Inflammatory macrophage treated with lipopolysaccharide for 1 hour (primary cell): ENCODE measurements around the gene CCDC27.

ENCODE experiments used
- DNase-seq, 2 donors: peaks; one replicate each; pipeline ENCODE4 v3.0.0-alpha.2; 2020 to 2022

Gene CCDC27

DNA sequence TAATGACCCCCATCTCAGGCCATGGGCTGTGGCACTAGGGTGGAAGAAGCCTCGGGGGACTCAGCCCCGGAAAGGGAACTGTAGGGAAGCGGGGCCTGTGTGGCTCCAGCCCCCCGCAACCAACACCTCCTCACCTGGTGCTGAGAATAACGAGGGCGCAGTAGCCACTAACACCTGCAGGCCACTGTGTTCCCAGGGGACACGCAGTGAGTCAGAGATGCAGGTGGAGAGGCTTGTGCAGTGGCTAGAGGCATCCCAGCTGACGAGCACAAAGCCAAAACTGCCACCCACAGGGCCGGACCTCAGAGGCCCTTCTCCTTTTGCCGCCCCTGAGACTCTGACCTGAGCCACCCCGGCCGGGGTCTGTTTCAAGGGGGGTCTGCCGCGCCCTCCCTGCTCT is 33.5 kb upstream of the CCDC27 start:
- DNase-seq = no peak

DNA sequence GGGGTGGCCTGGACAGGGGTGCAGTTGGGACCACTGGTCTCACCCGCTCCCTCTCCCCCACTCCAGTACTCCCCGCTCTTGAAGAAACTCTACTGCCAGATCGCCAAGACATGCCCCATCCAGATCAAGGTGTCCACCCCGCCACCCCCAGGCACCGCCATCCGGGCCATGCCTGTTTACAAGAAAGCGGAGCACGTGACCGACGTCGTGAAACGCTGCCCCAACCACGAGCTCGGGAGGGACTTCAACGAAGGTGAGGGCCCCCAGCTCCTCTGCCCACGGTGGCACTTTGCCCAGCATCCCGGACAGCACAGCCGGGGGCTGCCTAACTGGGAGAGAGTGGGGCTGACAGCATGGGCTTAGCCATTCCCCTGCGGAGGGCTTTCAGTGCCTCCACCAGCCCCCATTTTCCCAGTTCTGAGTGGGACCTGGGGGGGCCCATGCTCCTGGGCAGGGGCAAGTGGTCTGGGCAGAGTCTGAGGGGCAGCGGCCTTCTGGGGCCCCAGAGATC is 30.2 kb upstream of the CCDC27 start:
- DNase-seq = no peak

DNA sequence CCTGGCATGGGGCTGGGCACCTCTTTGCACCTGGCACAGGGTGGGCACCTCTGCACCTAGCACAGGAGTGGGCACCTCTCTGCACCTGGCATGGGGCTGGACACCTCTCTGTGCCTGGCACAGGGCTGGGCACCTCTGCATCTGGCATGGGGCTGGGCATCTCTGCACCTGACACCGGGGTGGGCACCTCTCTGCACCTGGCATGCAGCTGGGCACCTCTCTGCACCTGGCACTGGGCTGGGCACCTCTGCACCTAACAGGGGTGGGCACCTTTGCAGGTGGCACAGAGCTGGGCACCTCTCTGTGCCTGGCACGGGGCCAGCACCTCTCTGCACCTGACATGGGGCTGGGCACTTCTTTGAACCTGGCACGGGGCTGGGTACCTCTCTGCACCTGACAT is 29.4 kb upstream of the CCDC27 start:
- no peak for DNase-seq

DNA sequence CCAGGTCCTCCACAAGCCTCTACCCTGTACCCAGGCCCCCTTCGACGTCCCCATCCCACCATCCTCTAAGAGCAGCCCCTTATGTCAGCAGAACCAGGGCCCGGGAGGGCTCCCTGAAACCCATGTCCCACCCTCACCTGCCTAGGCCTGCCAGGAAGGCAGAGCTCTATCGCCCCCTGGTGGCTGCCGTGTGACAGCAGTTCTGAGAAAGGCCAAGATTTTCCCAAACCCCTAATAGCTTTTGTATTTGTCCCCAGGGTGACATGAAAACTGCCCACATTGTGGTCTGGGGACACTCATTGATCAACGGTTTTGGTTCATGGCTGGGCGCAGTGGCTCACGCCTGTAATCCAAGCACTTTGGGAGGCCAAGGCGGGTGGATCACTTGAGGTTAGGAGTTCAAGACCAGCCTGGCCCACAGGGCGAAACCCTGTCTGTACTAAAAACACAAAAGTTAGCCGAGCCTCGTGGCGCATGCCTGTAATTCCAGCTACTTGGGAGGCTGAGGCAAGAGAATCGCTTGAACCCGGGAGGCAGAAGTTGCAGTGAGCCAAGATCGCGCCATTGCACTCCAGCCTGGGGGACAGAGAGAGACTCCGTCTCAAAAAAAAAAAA is 27.7 kb upstream of the CCDC27 start:
- peak; percentile 20 to 79 for DNase-seq

DNA sequence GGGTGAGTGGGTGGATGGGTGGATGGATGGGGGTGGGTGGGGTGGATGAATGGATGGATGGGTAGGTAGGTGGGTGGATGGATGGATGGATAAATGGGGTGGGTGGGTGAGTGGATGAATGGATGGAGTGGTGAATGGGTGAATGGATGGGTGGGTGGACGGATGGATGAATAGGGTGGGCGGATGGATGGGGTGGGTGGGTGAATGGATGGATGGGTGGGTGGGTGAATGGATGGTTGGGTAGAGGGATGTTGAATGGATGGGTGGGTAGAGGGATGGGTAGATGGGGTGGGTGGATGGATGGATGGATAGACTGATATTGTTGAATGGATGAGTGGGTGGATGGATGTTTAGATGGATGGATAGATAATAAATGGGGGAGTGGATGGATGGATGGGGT is 26.9 kb upstream of the CCDC27 start:
- DNase-seq = no peak

DNA sequence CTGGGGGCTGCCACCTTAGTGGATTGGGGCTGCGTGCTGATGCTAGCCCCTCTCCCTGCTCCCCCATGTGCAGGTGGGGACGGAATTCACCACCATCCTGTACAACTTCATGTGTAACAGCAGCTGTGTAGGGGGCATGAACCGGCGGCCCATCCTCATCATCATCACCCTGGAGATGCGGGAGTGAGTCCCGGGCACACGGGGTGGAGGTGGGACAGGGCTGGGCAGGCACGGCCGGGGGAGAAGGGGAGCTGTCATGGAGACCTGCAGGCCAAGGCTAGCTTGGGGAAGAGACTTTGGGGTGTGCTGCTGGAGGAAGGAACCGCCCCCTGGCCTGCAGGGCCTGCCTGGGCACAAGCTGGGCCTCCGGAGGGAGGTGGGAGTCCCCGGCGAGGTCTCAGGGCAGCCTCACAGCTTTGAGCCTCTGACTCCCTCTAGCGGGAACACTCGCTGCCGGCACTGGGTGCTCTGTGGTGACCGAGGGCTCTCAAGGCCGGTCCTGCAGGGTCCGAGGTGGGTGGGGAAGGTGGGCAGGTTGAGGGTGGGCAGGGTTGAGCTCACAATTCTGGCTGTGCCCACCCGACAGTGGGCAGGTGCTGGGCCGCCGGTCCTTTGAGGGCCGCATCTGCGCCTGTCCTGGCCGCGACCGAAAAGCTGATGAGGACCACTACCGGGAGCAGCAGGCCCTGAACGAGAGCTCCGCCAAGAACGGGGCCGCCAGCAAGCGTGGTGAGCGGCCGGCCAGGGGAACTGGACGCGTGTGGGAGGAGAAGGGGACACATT is 25.0 kb upstream of the CCDC27 start:
- peak; percentile 8 to 48 for DNase-seq

DNA sequence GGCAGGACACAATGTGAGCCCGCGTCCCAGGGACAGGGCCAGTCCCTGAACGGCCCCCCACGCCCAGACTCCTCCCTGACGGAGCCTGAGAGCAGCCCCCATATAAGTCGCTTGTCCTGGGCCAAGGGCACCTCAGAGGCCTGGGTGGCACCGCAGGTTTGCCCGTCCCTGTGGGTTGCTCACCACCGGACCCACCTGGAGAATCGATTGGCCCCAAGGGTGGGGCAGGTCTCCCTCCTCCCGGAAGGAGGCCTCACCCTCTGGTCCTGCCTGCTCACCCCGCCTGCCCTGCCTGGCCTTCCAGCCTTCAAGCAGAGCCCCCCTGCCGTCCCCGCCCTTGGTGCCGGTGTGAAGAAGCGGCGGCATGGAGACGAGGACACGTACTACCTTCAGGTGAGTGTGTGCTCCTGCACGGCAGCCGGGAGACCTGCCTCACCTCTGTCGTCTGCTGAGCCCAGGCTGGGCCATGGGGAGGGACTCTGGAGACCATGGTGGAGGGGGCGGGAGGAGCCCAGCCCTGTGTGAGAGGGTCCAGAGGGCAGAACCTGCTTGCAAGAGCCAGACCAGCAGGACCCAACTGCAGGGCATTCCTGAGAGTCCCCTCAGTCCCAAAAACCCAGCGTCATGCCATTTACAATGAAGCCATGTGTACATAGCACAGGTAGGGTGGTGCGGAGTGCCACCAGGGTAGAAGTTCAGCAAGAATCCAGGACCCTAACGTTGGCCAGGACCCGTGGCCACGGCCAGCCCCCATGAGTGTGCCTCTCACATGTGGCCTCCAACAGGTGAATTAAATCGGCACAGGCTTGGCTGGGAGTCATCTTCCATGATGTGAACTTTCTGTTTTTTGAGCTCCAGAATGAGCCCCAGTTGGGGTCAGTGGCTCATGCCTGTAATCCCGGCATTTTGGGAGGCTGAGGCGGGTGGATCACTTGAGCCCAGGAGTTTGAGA is 24.1 kb upstream of the CCDC27 start:
- no peak for DNase-seq

DNA sequence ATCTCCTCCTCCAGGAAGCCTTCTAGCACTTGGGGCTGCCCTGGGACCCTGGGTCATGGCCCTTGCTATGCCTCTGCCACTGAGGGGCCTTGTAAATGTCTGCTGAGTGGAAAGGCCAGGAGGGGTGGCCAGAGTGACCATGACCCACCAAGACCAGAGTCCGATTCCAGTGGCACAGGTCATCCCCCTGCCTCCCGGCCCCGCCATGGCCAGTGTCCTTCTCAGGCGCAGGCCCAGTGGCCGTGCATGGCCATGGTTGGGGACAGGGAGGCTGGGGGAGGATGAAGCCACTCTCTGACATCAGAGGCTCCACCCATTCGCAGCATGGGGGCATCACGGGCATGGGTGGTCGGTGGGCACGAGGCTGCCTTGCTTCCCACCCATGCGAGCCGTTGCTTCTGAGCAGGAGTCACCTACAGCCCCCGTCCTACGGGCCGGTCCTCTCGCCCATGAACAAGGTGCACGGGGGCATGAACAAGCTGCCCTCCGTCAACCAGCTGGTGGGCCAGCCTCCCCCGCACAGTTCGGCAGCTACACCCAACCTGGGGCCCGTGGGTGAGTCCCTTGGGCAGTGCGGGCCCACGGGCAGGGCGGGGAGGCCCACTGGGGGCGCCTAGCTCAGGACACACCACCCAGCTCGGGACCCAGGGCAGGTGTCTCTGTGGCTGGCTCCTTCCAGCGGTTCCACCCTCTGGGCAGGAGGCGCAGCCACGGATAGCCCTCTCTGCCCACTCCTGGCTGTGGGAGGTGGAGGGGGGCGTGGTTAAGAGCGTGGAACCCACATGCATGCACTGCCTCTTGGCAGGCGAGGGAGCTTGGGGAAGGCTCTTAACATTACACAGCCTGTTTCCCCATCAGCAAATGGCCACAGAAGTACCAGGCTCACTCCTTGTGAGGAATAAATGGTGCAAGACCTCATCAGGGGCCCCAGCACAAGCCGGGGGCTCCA is 22.4 kb upstream of the CCDC27 start:
- no peak for DNase-seq

DNA sequence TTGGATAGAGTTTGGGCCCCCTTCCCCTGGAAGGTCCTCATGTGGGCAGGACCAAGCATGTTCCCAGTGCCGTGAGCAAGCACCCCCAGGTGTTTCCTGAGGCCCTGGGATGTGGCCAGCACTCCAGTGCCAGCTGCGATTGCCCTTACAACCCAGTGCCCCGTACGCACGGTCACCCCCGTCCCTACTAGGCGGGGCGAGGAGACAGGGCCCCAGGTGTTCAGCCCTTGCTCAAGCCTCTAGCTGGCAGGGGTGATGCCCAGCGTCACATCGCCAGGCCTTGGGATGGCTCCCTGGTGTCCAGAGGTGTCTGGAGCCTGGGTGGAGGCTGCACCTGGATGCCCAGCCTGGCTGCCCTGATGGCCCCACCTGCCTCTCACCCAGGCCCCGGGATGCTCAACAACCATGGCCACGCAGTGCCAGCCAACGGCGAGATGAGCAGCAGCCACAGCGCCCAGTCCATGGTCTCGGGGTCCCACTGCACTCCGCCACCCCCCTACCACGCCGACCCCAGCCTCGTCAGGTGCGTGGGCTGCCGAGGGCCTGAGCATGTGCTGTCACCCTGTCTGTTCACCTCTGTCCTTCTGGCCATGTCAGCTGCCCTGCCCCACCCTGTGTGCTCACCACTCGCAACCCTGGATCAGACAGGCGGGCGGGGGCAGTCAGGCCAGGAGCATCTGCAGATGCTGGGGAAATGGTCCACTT is 21.6 kb upstream of the CCDC27 start:
- no peak for DNase-seq

DNA sequence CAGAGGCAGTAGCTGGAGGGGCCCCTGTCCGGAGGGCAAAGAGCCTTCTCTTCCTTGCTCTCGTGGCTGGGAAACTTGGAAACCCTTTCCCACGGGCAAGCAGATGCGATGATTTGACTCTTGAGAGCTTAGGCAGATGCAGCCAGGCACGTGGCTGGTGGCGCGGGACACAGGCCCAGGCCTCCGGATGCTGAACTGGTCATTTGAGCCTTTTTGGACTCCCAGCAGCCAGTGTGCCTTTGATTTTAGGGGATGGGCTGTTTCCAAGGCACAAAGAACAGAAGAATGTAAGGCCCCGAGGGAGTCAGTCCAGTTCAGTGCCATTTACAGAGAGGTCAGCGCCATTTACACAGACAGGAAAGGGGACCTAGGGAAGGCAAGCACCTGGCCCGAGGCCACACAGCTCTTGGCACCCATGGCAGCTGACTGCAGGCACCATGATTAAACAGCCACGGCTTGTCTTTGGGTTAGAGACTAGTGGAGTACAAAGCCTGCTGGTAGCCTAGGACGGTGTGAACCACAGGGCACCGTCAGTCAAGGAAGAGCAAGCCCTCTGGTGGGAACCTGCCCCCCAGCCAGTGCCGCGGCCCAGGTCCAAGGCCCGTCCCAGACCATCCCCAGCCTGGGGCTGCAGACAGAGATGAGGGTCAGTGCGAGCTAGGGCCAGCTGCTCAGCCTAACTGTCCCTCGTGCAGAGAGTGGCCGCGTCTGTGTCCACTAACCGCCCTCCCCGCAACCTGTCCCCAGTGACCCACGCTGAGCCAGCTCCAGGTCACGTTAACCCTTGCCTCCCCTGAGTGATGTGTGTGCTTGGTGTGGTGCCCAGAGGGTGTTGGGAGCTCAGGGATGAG is 20.4 kb upstream of the CCDC27 start:
- DNase-seq = no peak

DNA sequence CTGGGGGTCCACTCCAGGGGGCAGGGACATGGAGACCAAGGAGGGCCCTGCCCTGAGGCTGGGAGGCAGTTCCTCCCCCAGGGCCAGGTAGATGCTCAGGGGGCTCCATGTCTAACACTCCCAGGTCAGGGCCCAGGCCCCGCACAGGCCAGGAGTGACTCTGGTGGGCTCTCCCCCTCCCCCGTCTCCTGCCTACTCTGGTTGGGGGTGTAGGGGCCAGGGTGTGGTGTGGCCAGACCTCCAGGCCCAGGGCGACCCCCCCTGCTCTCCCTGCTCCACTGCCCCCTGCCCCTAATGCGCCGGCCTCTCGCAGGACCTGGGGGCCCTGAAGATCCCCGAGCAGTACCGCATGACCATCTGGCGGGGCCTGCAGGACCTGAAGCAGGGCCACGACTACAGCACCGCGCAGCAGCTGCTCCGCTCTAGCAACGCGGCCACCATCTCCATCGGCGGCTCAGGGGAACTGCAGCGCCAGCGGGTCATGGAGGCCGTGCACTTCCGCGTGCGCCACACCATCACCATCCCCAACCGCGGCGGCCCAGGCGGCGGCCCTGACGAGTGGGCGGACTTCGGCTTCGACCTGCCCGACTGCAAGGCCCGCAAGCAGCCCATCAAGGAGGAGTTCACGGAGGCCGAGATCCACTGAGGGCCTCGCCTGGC is 19.7 kb upstream of the CCDC27 start:
- DNase-seq = no peak

DNA sequence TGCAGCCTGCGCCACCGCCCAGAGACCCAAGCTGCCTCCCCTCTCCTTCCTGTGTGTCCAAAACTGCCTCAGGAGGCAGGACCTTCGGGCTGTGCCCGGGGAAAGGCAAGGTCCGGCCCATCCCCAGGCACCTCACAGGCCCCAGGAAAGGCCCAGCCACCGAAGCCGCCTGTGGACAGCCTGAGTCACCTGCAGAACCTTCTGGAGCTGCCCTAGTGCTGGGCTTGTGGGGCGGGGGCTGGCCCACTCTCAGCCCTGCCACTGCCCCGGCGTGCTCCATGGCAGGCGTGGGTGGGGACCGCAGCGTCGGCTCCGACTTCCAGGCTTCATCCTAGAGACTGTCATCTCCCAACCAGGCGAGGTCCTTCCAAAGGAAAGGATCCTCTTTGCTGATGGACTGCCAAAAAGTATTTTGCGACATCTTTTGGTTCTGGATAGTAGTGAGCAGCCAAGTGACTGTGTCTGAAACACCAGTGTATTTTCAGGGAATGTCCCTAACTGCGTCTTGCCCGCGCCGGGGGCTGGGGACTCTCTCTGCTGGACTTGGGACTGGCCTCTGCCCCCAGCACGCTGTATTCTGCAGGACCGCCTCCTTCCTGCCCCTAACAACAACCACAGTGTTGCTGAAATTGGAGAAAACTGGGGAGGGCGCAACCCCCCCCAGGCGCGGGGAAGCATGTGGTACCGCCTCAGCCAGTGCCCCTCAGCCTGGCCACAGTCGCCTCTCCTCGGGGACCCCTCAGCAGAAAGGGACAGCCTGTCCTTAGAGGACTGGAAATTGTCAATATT is 19.0 kb upstream of the CCDC27 start:
- no peak for DNase-seq

DNA sequence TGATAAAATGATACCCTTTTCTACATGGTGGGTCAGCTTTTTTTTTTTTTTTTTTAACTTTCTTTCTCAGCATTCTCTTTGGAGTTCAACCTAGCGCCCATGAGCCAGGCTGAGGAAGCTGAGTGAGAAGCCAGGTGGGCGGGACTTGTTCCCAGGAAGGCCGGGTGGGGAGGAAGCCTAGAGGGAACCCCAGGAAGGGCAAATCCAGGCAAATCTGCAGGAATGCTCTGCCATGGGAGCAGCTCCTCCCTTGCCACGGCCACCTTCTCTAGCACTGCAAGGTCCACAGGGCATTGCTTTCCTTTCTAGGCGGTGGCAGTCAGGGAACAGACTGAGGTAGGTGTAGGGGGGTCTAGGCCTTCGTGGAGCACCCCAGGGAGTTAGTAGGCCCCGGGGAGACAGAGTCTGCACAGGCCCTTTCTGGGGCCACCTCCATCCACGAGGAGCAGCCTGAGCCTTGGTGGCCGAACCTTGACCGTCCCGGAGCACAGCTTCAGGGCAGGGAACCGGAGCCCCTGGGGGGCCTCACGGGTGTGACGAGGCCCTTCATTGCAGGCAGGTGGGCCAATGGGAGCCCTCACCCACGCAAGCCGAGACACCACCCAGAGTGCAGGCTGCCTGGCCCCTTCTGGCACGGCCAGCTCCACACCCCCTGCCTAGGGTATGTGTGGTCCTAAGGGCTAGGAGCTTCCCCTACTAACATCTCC is 18.2 kb upstream of the CCDC27 start:
- no peak for DNase-seq

DNA sequence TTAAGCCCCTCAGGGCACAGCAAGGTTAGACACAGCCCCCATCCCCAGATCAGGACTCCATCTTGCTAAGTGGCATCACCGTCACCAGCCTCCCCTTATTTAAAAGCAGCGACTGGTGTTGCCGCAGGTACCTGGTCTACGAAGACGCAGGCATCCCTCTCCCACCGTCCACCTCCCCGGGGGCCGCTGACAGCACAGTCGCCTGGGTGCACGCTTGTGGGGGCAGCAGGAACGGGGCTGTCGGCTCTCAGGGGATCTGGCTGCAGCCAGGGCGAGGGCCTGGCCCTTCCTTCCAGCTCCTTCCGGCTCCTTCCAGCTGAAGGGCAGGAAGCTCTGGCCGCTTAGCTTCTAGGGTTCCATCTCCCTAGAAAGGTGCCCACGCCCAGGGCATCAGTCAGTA is 17.6 kb upstream of the CCDC27 start:
- no peak for DNase-seq

DNA sequence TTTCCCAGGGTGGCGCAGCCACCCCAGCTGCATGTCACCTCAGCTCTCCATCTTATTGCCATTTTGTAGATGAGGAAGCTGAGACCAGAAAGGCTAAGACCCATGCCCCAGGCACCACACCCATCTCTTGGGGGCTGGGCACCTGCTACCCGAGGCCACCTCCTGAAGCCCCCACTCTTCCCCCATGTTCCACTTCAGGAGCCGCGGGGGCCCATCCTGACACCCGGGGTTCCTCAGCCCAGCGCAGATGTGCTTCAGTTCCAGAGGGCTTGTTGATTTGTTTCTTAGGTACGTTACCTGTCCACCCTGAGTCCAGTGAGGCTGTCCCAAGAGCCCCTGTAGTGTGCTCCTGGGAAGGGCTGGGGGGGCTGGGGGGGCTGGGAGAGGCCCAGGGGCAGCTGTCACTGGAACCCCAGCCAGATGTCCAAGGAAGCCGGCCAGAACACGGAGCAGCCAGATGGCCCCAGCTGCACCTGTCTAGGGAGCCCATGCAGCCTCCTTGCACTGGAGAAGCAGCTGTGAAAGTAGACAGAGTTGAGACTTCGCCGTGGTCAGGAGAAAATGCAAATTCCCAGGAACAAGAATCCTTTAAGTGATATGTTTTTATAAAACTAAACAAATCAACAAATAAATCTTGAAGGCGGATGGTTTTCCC is 17.1 kb upstream of the CCDC27 start:
- no peak for DNase-seq

DNA sequence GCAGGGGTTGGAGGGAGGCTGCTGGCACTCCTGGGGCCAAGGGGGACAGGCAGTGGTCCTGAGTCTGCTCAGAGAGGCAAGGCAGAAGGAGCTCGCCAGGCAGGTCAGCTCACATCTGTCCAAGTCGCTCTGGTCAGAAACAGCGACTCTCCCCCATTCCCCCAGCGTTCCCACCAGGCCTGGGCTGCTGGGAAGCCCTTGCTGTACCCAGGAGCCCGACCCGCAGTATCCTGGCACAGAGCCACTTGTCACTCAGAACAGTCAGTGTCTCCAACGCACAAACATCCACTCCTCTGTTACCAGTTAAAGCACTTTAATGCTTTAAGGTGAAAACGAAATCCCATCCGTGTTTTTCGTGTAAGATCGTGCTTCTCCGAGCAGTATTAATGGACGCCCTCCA is 16.6 kb upstream of the CCDC27 start:
- no peak for DNase-seq

DNA sequence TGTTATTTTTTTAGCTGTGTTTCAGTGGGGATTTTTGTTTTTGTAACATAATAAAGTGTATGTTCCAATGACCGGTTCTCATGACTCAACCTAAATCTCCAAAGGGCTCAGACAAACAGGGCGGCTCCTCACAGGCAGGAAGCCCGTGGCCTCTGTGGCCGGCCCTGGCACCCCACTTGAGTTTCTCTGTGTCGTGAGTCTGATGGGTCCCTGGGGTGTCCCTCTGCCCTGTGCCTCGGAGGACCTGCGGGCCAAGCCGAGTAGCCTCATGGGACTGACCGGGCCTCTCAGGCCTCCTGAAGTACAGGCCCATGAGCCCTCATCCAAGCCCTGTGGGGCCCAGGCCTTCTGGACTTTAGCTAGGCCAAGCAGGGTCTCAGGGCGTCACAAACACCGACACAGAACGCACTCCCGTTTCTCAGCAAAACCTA is 16.1 kb upstream of the CCDC27 start:
- no peak for DNase-seq

DNA sequence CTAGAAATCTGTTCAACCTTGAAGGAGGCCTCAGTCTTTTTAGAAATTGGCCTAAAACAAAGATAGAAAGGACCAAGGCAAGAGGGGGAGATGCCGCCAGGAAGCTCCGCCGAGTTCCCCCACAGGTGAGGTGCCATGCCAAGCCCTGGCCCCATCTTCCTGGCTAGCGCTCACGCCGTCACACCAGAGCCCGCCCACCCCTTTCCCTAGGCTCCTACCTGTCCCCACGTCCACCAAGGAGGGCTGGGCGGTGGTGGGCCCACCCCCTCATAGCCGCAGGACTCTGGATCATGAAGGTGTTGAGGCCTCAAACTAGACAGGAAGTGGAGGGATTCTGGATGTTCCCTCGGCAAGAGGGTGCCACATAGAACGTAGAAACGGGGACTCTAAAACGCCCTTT is 15.5 kb upstream of the CCDC27 start:
- no peak for DNase-seq
